Left colon (tissue), 2 donors: Measurements from ENCODE around the gene POLD1. TPM values are rescaled to one million over a fixed set of nuclear protein-coding genes. Genes with fewer than 3 reads are reported as not detected.

ENCODE experiments used
- ATAC-seq: fragments of 200-7000 bp; cut with Tn5 transposase; one replicate; pipeline ENCODE4 v1.9.1; 2020; ENCODE audit warnings: mild to moderate bottlenecking, moderate library complexity
- DNase-seq, 2 donors: peaks; one replicate each; pipeline ENCODE4 v3.0.0-alpha.2; 2020
- intact Hi-C, 2 donors: fragments of 100-400 bp; cut with DNase I in 1 of 2; cut with micrococcal nuclease in 1 of 2; formaldehyde crosslinking; loops; one replicate each; pipeline versions ENCODE4 v1.11.2 to v1.14.0; 2022; cut with DNase I, micrococcal nuclease
- total RNA-seq, 2 donors: library from RNA; stranded (reverse); fragmentation: NEBNext Ultra II Directional; extraction: Animal tissue kit (Norgen Biotek cat#: 25700); gene quantifications; one replicate each; pipeline ENCODE4 v1.2.1, GENCODE V29; 2021
- donor health status: DM: no; HTN: no; CAD: no.
- donor health status: DM: yes; HTN: yes; CAD: no.

The POLD1 gene
- total RNA-seq, 2 donors from 2014 or later: 26.0 to 28.2 TPM

GRCh38 chr19:50451223-50451534 is 67.0 kb downstream of the POLD1 start:
- ATAC-seq (no peak), DNase-seq (no peak)
- intact Hi-C loops: no loop called here

- ATAC-seq (no peak), DNase-seq (no peak)
- intact Hi-C loops: no loop called here
These were observed 69.1 kb downstream of the POLD1 start for GRCh38 chr19:50453243-50453642.

- no peak for ATAC-seq
- no peak for DNase-seq
- intact Hi-C loops: no loop called here
These were observed 71.8 kb downstream of the POLD1 start for GRCh38 chr19:50455992-50456391.

- intact Hi-C loops: no loop called here
- DNase-seq (no peak), ATAC-seq (no peak)
These were observed 73.2 kb downstream of the POLD1 start for GRCh38 chr19:50457300-50457699.

GRCh38 chr19:50458396-50459066 is 74.4 kb downstream of the POLD1 start:
- DNase-seq (no peak), ATAC-seq (no peak)
- intact Hi-C loops: no loop called here

GRCh38 chr19:50459067-50459456 is 74.9 kb downstream of the POLD1 start:
- DNase-seq: no peak
- no peak for ATAC-seq
- intact Hi-C loops: no loop called here

GRCh38 chr19:50459638-50460037 is 75.5 kb downstream of the POLD1 start:
- DNase-seq (no peak), ATAC-seq (no peak)
- intact Hi-C loops: loop anchor here in 1 of 2 donors (10.0 kb wide), 1 partner anchor 95 kb away; the partner anchor contains the start of gene NAPSA

GRCh38 chr19:50460161-50460765 is 76.1 kb downstream of the POLD1 start:
- intact Hi-C loops: loop anchor here in 1 of 2 donors (10.0 kb wide), 1 partner anchor 95 kb away; the partner anchor contains the start of gene NAPSA
- ATAC-seq (no peak), DNase-seq (no peak)

- intact Hi-C loops: loop anchor here in 1 of 2 donors (10.0 kb wide), 1 partner anchor 96 kb away; the partner anchor contains the start of gene NAPSA
- peak in 1 of 2 donors; percentile 71 for DNase-seq
- ATAC-seq: peak; percentile 81
These were observed 77.1 kb downstream of the POLD1 start for GRCh38 chr19:50461066-50461875.

- intact Hi-C loops: loop anchor here in 1 of 2 donors (10.0 kb wide), 1 partner anchor 98 kb away; the partner anchor contains the start of gene NAPSA
- DNase-seq: no peak
- no peak for ATAC-seq
These were observed 78.8 kb downstream of the POLD1 start for GRCh38 chr19:50462970-50463369.

- no peak for ATAC-seq
- intact Hi-C loops: loop anchor here in 1 of 2 donors (10.0 kb wide), 1 partner anchor 100 kb away; the partner anchor contains the start of gene NAPSA
- DNase-seq: no peak
These were observed 80.2 kb downstream of the POLD1 start for GRCh38 chr19:50464348-50464747.

- peak; percentile 46 for ATAC-seq
- intact Hi-C loops: loop anchor here in 1 of 2 donors (10.0 kb wide), 1 partner anchor 100 kb away; the partner anchor contains the start of gene NAPSA
- DNase-seq: no peak
These were observed 80.9 kb downstream of the POLD1 start for GRCh38 chr19:50465000-50465399.

- intact Hi-C loops: loop anchor here in 1 of 2 donors (10.0 kb wide), 1 partner anchor 101 kb away; the partner anchor contains the start of gene NAPSA
- DNase-seq: peak; percentile 67 to 77
- peak; percentile 91 for ATAC-seq
These were observed 82.0 kb downstream of the POLD1 start for GRCh38 chr19:50465986-50466705.

- no peak for DNase-seq
- intact Hi-C loops: loop anchor here in 1 of 2 donors (10.0 kb wide), 1 partner anchor 102 kb away; the partner anchor contains the start of gene NAPSA
- peak; percentile 14 for ATAC-seq
These were observed 82.5 kb downstream of the POLD1 start for GRCh38 chr19:50466706-50467039.

- no peak for ATAC-seq
- intact Hi-C loops: loop anchor here in 1 of 2 donors (10.0 kb wide), 1 partner anchor 103 kb away; the partner anchor contains the start of gene NAPSA
These were observed 83.4 kb downstream of the POLD1 start for GRCh38 chr19:50467566-50467965.

More at GRCh38 chr19:50467566-50467965, 83.4 kb downstream of the POLD1 start:
- DNase-seq: no peak
